K562 (cell line): ENCODE results near the gene KCNK3.
"Not testable (repeated sequence)": the region's sequence is repeated elsewhere in the genome, so short reads cannot be mapped to it uniquely, and the experiment has no call there.

Source experiments
- CBX5 ChIP-seq: IDR thresholded peaks from 2 replicates; pipeline ENCODE4 v1.6.1; 2014; ENCODE audit warnings: low read depth, borderline replicate concordance
- ETV5 ChIP-seq: sonication (generic); formaldehyde crosslinking; IDR thresholded peaks from 2 replicates; pipeline ENCODE4 v1.4.0; 2020; ENCODE audit warnings: low read depth, mild to moderate bottlenecking, missing genetic modification reagents
- MTA3 ChIP-seq: fragments of 450-650 bp; formaldehyde crosslinking; IDR thresholded peaks from 2 replicates; pipeline ENCODE4 v1.6.1; 2017; ENCODE audit warnings: mild to moderate bottlenecking, borderline replicate concordance
- NCOA2 ChIP-seq, 2 experiments: fragments of 450-650 bp; IDR thresholded peaks; 2 replicates each; pipeline ENCODE4 v1.6.1; 2018; ENCODE audit warnings: mild to moderate bottlenecking in 2 of 2, moderate library complexity in 1 of 2; ENCODE audit not compliant: partially characterized antibody in 2 of 2
- NFYB ChIP-seq: IDR thresholded peaks from 2 replicates; pipeline ENCODE4 v1.6.1; 2011; ENCODE audit warnings: mild to moderate bottlenecking, moderate library complexity; ENCODE audit not compliant: insufficient read length; ENCODE audit errors: extremely low read depth
- ZZZ3 ChIP-seq: fragments of 450-650 bp; IDR thresholded peaks from 2 replicates; pipeline ENCODE4 v1.6.1; 2016; ENCODE audit warnings: antibody characterized with exemption, mild to moderate bottlenecking, moderate library complexity
- TF ChIP-seq, protein P1 (sequence below): fragments of 250-450 bp; sonication (Bioruptor Pico); IDR thresholded peaks from 2 replicates; pipeline ENCODE4 v1.9.0; 2021; ENCODE audit warnings: mild to moderate bottlenecking
- TF ChIP-seq, protein P2 (sequence below): fragments of 250-450 bp; sonication (Bioruptor Pico); IDR thresholded peaks from 2 replicates; pipeline ENCODE4 v1.5.0; 2022; ENCODE audit warnings: mild to moderate bottlenecking
- TF ChIP-seq, protein P3 (sequence below): fragments of 450-650 bp; IDR thresholded peaks from 2 replicates; pipeline ENCODE4 v1.6.1; 2016; ENCODE audit warnings: missing biosample characterization, missing genetic modification characterization

DNA sequence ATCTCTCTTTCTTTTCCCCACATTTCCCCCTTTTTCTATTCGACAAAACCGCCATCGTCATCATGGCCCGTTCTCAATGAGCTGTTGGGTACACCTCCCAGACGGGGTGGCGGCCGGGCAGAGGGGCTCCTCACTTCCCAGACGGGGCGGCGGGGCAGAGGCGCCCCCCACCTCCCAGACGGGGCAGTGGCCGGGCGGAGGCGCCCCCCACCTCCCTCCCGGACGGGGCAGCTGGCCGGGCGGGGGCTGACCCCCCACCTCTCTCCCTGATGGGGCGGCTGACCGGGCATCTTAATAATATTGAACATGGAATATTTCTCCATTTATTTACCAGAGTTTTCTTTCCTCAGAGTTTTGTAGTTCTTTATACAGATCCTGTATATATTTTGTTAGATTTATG lies 27.2 kb upstream of the KCNK3 start:
- TF ChIP-seq, protein P1, sequence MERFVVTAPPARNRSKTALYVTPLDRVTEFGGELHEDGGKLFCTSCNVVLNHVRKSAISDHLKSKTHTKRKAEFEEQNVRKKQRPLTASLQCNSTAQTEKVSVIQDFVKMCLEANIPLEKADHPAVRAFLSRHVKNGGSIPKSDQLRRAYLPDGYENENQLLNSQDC = not testable (repeated sequence)
- not testable (repeated sequence) for TF ChIP-seq ZZZ3; NFYB; MTA3; CBX5; NCOA2 (IDR thresholded peaks at IDR 0.05; ENCODE audit: partially characterized antibody in 2 of 2); ETV5
- TF ChIP-seq, protein P2, sequence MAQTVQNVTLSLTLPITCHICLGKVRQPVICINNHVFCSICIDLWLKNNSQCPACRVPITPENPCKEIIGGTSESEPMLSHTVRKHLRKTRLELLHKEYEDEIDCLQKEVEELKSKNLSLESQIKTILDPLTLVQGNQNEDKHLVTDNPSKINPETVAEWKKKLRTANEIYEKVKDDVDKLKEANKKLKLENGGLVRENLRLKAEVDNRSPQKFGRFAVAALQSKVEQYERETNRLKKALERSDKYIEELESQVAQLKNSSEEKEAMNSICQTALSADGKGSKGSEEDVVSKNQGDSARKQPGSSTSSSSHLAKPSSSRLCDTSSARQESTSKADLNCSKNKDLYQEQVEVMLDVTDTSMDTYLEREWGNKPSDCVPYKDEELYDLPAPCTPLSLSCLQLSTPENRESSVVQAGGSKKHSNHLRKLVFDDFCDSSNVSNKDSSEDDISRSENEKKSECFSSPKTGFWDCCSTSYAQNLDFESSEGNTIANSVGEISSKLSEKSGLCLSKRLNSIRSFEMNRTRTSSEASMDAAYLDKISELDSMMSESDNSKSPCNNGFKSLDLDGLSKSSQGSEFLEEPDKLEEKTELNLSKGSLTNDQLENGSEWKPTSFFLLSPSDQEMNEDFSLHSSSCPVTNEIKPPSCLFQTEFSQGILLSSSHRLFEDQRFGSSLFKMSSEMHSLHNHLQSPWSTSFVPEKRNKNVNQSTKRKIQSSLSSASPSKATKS (CRISPR knock-in tag) = not testable (repeated sequence)
- TF ChIP-seq, protein P3, sequence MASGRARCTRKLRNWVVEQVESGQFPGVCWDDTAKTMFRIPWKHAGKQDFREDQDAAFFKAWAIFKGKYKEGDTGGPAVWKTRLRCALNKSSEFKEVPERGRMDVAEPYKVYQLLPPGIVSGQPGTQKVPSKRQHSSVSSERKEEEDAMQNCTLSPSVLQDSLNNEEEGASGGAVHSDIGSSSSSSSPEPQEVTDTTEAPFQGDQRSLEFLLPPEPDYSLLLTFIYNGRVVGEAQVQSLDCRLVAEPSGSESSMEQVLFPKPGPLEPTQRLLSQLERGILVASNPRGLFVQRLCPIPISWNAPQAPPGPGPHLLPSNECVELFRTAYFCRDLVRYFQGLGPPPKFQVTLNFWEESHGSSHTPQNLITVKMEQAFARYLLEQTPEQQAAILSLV (tag) = not testable (repeated sequence)
